NCI-H1092 treated with DMSO at 0.1 percent for 48 hours (cell line): ENCODE data around the gene ITIH2.
"Not testable (repeated sequence)": the region's sequence is repeated elsewhere in the genome, so short reads cannot be mapped to it uniquely, and the experiment has no call there.

Source experiments
- DNase-seq: peaks from one replicate; lab custom pipeline; 2025; lab: John Stamatoyannopoulos, UW

Gene ITIH2

GRCh38 chr10:7703140-7703539 lies at the start of gene ITIH2:
Gene ITIH2, plus strand, starts transcription at chr10:7703316. Its CDS starts 119 bp downstream, at chr10:7703435.
- no peak for DNase-seq

- DNase-seq = not testable (repeated sequence)
Observed at GRCh38 chr10:7657079-7657478, 46.0 kb upstream of the ITIH2 start.

- no peak for DNase-seq
Observed at GRCh38 chr10:7657552-7657951, 45.6 kb upstream of the ITIH2 start.

- DNase-seq = no peak
Observed at GRCh38 chr10:7659560-7659959, 43.6 kb upstream of the ITIH2 start.

- DNase-seq = no peak
Observed at GRCh38 chr10:7662522-7662921, 40.6 kb upstream of the ITIH2 start.

- DNase-seq = no peak
Observed at GRCh38 chr10:7664707-7665106, 38.4 kb upstream of the ITIH2 start.

- DNase-seq = no peak
Observed at GRCh38 chr10:7665767-7666166, 37.3 kb upstream of the ITIH2 start.

GRCh38 chr10:7666253-7667023 lies 36.7 kb upstream of the ITIH2 start, which contains the start of gene ITIH5:
Gene ITIH5, minus strand, starts transcription at chr10:7666966. Its CDS starts 74 bp downstream, at chr10:7666892.
- DNase-seq = no peak

- no peak for DNase-seq
Observed at GRCh38 chr10:7667262-7668141, 35.6 kb upstream of the ITIH2 start.

GRCh38 chr10:7670157-7670556 lies 33.0 kb upstream of the ITIH2 start:
- no peak for DNase-seq

- DNase-seq = no peak
Observed at GRCh38 chr10:7672341-7673134, 30.6 kb upstream of the ITIH2 start.

GRCh38 chr10:7679256-7679655 lies 23.9 kb upstream of the ITIH2 start:
- DNase-seq = no peak

- DNase-seq = not testable (repeated sequence)
Observed at GRCh38 chr10:7680078-7680477, 23.0 kb upstream of the ITIH2 start.

- DNase-seq = no peak
Observed at GRCh38 chr10:7686351-7687171, 16.6 kb upstream of the ITIH2 start.

GRCh38 chr10:7687228-7687907 lies 15.7 kb upstream of the ITIH2 start:
- DNase-seq = peak; percentile 91

GRCh38 chr10:7689591-7689990 lies 13.5 kb upstream of the ITIH2 start:
- DNase-seq = no peak

- not testable (repeated sequence) for DNase-seq
Observed at GRCh38 chr10:7690885-7691597, 12.1 kb upstream of the ITIH2 start.

GRCh38 chr10:7692368-7692767 lies 10.7 kb upstream of the ITIH2 start:
- DNase-seq = not testable (repeated sequence)

GRCh38 chr10:7693194-7693593 lies 9.9 kb upstream of the ITIH2 start:
- not testable (repeated sequence) for DNase-seq

- no peak for DNase-seq
Observed at GRCh38 chr10:7696545-7696944, 6.6 kb upstream of the ITIH2 start.
